Measurements from ENCODE around the gene ADAMTS14.
A peak's percentile ranks its signal among the peaks of the same experiment; 100 is the strongest.

The ADAMTS14 gene

DNA sequence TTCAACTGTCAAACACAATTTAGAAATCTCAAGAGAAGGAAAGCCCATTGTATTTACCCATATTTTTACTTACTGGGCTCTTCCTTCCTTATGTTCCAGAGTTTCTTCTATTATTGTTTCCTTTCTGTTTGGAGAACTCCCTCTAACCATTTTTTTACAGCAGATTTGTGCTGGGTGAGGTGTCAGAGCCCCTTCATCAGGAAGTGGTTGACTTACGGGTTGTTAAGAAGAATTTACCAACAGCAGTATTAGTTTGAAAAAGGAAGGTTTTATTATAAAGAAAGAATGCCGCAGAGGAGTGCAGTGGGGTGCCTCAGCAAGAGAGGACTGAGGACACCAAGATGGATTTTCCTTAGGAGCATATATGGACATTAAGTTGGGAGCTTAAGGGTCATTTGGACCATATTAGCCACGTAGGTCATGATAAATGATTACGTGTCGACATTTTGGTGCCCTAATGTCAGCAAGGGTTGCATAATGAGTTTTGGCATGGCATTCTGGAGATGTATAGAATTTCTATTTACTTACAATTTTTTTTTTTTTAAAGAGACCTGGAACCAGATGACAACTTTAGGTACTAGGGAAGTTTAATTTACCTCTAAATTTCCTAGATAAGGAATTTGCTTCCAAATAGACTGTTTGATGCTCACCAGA lies 119.2 kb downstream of the ADAMTS14 start:
- no peak for DNase-seq

DNA sequence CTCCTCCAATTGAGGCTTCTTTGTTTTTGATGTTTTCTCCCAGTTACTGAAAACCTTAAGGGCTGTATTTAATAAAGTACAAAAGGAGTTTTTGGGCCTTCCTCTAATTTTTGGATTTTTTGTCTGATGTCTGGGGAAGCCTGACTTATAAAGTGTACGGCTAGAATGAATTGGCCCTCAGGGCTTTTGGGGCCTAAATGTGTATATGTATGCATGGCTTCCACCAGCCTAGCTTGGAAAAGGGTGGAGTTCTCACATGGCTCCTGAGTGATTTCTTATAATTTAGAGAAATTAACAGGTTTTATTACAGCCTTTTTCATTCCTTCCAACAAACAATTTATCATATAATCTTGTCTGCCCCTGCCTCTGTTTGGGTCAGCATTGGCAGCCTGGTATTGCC lies 123.3 kb downstream of the ADAMTS14 start:
- no peak for DNase-seq

DNA sequence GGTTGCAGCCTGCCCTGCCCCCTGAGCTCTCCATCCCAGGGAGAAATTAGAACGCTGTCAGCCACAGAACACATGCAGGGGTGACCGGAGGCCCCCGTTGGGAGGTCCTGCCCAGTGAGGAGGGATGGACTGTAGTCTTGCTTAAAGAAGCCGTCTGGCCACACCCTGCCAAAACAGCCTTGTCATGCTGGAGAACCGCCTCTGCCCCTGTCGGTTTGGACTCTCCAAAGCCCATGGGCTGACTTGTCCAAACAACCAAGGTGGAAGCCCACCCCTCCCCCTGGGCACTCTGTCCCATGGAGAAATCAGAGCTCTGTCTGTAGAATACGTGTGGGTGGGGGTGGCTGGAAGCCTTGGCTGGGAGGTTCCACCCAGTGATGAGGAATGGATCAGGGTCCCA lies 125.5 kb downstream of the ADAMTS14 start:
- no peak for DNase-seq

DNA sequence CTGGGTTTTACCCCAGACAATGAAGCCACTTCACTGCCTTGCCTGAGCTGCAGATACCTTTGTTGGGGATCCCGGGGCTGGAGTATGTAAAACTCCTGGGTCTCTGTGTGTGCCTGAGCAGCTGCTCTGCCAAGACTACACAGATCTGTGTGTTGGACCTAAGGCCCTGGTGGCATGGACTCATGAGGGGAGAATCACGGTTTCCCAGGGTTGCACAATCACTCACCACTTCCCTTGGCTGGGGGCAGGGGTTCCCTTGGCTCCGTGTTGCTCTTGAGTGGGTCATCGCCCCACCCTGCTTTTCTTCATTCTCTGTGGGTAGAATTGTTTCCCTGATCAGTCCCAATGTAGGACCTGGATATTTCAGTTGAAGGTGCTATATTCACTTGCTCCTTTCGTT lies 126.8 kb downstream of the ADAMTS14 start:
- DNase-seq, result no peak

DNA sequence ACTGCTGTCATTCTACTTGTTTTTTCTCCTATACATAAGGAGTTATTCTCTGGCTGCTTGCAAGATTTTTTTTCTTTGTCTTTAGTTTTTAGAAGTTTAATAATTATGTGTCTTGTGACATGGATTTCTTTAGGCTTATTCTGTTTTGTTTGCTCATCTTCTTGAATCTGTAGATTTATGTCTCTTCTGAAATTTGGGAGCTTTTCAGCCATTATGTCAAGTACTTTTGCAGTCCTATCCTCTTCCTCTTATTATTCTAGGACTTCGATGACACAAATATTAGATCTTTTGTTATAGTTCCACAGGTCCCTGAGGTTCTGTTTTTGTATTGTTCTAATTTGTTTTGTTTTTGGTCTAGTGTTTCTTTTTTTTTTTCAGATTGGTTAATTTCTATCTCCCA lies 129.5 kb downstream of the ADAMTS14 start:
- DNase-seq, result no peak

DNA sequence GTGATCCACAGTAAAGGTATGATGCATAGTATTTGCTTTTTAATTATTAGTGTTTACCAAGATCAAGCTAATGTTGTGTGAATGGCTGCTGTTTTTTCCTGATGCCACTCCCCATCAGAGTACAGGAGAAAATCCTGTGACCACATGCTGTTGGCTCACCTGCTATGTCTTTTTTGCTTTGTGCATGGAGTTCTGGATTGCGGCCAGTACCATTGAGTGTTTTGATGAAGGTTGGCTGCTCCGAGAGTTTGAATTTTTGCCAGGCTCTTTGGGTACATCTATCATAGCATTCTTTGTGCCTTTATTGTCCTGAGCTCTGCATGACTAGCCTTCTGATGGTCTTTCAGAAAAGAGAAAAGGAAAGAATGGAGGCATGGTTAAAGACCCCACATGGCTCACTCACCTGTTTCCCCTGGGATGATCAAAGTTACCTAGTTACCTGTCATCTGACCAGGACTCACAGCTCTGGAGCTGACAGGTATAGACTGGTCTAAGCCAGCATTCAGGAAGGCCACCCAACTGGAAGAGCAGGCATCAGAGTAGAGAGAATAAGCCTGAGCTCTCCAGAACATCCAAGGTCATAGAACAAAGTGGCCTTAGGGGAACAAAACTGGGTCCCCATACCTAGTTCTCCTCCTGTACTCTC lies 131.6 kb downstream of the ADAMTS14 start:
- peak; percentile 83 for DNase-seq

DNA sequence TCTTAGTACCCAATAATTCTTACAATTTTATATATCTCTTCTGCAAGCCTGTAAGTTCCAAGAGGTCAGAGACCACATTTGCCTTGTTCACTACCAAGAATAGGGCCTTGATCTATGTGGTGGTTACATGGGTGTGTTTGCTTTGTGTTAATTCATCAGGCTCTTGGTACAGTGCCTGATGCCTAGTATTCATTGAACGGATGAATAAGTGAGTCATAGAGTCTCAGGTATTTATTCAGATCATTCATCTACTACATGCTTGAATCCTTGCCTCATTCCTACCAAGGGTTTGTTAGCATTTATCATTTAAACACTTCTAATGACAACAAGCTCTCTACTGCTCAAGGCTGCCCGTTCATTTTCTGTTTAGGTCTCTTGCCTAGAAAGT lies 132.1 kb downstream of the ADAMTS14 start:
- DNase-seq, result peak; percentile 37

DNA sequence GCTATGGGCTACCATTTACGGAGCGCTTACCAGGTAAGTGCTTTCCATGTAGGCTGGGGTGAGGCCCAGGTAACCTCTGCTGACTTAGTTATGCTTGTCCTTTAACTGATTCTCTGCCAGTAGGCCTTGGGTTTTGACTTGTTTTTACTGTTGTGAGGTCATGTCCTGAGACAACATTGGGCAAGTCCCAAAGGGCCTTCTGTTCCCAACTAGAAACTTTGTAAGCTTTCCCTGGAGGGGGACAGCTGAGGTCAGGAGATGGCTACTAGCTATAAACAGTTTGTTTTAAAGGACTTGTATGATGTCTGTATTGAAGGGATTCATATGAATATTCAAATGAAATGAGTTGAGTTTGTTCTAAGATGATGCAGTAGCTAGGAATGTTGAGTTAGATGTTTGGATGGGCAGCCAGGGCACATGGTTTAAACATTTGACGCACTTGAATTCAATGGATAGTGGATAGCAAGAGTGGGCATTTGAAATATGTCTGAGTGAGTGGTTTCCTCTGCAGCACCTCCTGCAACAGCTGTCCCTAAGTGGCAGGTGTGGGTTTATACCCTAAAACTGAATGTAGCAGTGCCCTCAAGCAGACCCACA lies 133.4 kb downstream of the ADAMTS14 start:
- no peak for DNase-seq

DNA sequence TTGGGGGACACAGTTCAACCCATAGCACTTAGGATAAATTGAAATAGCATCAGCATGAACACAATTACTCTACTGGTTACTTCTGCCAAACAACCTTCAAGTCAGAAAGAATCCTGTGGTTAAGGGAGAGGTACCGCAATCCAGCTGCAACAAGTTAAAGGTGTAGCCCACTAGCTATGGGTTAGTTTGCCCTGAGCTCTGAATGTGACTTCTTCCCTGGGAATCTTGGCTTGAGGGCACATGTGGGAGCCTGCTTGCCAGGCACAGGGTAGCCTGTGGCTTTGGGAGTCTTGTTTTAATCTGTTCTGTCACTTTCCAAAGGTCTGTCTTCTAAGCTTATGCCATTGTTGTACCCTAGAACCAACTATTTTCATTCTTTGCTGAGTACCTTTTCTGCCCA lies 134.5 kb downstream of the ADAMTS14 start:
- DNase-seq, result no peak

DNA sequence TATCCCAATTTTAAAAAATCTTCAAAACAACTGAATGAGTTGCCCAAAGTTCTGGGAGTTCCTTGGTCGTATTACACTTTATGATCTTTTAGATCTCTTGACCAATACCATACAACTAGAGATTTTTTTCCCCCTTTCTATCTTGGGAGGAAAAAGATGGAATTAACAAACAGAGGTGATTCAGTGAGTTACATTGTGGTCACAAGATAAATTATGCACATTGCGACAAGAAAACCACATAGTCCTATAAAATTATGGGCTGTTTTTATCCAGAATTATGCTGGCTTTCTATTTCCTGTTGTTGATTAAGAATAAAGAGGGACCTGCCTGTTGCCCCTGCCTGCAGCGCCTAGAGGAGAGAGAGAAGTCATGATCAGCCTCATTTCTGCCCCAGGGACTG lies 135.2 kb downstream of the ADAMTS14 start:
- no peak for DNase-seq

DNA sequence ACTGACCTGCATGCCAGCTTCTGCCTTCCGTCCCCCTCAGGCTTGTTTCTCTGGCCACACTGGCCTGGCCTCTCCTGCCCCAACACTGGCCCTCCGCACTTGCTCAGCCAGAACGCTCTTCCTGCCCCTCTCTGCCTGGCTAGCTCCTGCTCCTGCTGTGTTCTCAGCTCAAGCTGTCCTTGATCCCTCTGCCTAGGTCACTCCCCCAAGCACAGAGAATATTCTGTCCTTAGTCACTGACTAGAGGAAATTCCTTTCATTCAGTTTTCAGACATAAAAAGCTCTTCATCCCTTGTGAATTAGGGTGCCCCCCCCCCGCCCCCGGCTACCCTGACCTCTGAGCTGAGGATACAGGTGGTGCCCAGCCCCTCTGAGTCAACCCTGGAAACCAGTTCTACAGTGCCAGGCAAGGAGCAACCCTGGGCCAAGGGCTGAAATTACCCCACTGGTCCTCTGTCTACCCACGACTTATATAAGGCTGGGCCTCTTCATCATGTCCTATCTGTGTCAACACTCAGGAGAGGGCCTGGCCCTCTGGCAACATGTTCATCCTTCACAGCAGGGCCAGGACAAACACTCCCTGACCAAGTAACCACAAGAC lies 136.8 kb downstream of the ADAMTS14 start:
- peak; percentile 12 for DNase-seq

DNA sequence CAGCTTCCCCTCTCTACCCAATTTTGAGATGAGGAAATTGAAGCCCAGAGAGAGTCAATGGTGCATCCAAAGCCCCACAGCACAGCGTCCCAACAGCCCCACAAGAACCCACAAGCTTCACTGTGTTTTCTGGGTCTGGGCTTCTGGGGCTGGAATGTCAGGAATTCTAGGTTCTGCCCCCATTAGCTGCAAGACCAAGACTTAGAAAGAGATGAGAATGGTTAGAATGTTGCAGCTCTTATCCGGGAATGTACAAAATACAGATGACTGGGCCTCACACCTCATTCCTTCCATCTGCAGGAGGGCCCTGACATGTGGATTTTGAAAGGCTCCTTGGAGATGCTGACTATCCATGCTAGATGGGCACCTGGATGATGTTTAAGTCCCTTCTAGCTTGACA lies 137.4 kb downstream of the ADAMTS14 start:
- DNase-seq, result no peak

DNA sequence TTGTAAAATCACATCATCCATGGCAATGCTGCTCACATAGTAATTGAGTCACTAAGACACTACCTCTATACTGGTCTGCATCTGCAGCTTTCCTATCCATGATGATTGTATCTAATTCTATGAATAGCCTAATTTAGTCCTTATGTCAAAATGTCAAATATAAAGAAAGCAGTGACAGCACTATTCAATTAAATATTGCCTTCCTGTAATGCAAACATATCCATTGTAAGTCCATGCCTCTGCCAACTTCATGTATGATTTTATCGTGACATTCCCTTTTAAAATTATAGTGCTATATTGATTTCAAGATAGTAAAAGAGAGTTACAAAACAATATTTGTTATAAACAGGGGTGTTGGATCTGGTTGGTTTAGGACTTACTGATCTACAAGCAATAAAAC lies 138.7 kb downstream of the ADAMTS14 start:
- no peak for DNase-seq

DNA sequence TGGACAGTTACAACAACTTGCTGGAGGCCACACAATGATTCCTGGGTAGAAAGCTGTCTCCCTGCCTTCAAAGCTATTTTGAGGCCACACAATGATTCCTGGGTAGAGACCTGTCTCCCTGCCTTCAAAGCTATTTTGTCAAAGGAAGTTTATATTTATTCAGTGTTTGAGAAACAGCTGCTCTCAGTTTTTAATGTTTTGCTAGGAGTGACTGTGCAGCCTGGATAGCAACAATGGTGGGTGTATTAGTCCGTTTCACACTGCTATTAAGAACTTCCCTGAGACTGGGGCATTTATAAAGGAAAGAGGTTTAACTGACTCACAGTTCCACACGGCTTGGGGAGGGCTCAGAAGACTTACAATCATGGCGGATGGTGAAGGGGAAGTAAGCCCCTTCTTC lies 139.6 kb downstream of the ADAMTS14 start:
- no peak for DNase-seq
